ENCODE results near the gene FAM76B. TPM values are rescaled to one million over a fixed set of nuclear protein-coding genes. Genes with fewer than 3 reads are reported as not detected.

Gene FAM76B
- total and polyA plus RNA-seq, 2 of the 13 experiments (the other 11 are each of a cell fraction or from before 2014, with no cell fraction given): 20.2 to 24.2 TPM

GRCh38 chr11:95760941-95761340 lies 28.6 kb downstream of the FAM76B start (continued):
- TF ChIP-seq FOXA1 (IDR thresholded peaks at IDR 0.05) (no peak), FOXA1 (CRISPR knock-in tag; IDR thresholded peaks at IDR 0.05) (no peak)

GRCh38 chr11:95751515-95751914 lies 38.1 kb downstream of the FAM76B start:
- no peak overlapping the region for H2AFZ ChIP-seq (ENCODE audit: low read length)
- H3K4me3 ChIP-seq (replicated peaks in 1 of 3; ENCODE audit: insufficient read depth in 1 of 3, low read depth in 2 of 3, low read length in 3 of 3): no peak overlapping the region
- no peak overlapping the region for H3K4me2 ChIP-seq (ENCODE audit: low read depth, low read length)
- ATAC-seq (no peak), FAIRE-seq (no peak), DNase-seq (ENCODE audit: low spot score) (no peak)
- BruUV-seq (replicated peaks): no TSS peak
- no peaks in the 10 kb centered on the region for H3K79me2 ChIP-seq (ENCODE audit: insufficient read depth, low read length)
- in situ Hi-C loops (cut with HindIII; ENCODE audit: extremely low pct_ligation_motif_present, low pct_unique_long_range_greater_than_20kb): loop anchor here (25.0 kb wide), 1 partner anchor 1114 kb away; no protein-coding TSS in a partner anchor
- TF ChIP-seq ZNF121 (CRISPR knock-in tag; IDR thresholded peaks at IDR 0.05): no peak
- TF ChIP-seq JUN (CRISPR knock-in tag; IDR thresholded peaks at IDR 0.05): no peak
- no peak for TF ChIP-seq ZNF550 (CRISPR knock-in tag; IDR thresholded peaks at IDR 0.05; ENCODE audit: borderline replicate concordance)
- no peak for TF ChIP-seq CHCHD3 (CRISPR knock-in tag; IDR thresholded peaks at IDR 0.05)
- TF ChIP-seq ZBTB8A (CRISPR knock-in tag; IDR thresholded peaks at IDR 0.05; ENCODE audit: borderline replicate concordance, low read depth): no peak
- no peak for TF ChIP-seq GZF1 (CRISPR knock-in tag; IDR thresholded peaks at IDR 0.05)
- TF ChIP-seq ZNF878 (CRISPR knock-in tag; IDR thresholded peaks at IDR 0.05): no peak
- no peak for TF ChIP-seq KDM1A (CRISPR knock-in tag; IDR thresholded peaks at IDR 0.05)
- TF ChIP-seq AKAP8 (CRISPR knock-in tag; IDR thresholded peaks at IDR 0.05): no peak
- TF ChIP-seq ZNF326 (CRISPR knock-in tag; IDR thresholded peaks at IDR 0.05; ENCODE audit: borderline replicate concordance): no peak
- TF ChIP-seq ZNF292 (CRISPR knock-in tag; IDR thresholded peaks at IDR 0.05; ENCODE audit: borderline replicate concordance, low read depth): no peak
- TF ChIP-seq IRF9 (CRISPR knock-in tag; IDR thresholded peaks at IDR 0.05; ENCODE audit: borderline replicate concordance): no peak
- no peak for TF ChIP-seq GATA4 (IDR thresholded peaks at IDR 0.05; ENCODE audit: borderline replicate concordance, low read depth)
- no peak overlapping the region for H3K27ac ChIP-seq (ENCODE audit: extremely low read length, insufficient read depth, low read length)
- POLR2A ChIA-PET: no interaction called here
- no peaks in the 10 kb centered on the region for H3K36me3 ChIP-seq (replicated peaks in 1 of 2; ENCODE audit: control insufficient read depth in 1 of 2, insufficient read depth in 2 of 2, low read length in 2 of 2)
- H3K27me3 ChIP-seq (ENCODE audit: control insufficient read depth in 1 of 2, insufficient read depth in 2 of 2, low read length in 2 of 2): peaks cover 0 to 2% of the 10 kb centered on the region in 2 experiments; a peak in 2 of 5 replicates
- no peaks in the 10 kb centered on the region for H4K20me1 ChIP-seq (ENCODE audit: insufficient read depth, low read length)
- intact Hi-C loops (cut with micrococcal nuclease; ENCODE audit: unreplicated experiment): no loop called here
- 50% methylated on average over 1 of the region's 1 CpG for WGBS (ENCODE audit: low lambda C conversion rate)
- no peak overlapping the region for H3K9ac ChIP-seq (ENCODE audit: insufficient read depth, low read depth, low read length)
- no peaks in the 10 kb centered on the region for H3K4me1 ChIP-seq (ENCODE audit: insufficient read depth, low read length)
- H3K9me3 ChIP-seq (ENCODE audit: low read length): no peaks in the 10 kb centered on the region
- CTCF ChIA-PET (ENCODE audit: low intra/inter-chr PET ratio, low total read pairs): no interaction called here
